Measurements from ENCODE around the gene STX4. TPM values are rescaled to one million over a fixed set of nuclear protein-coding genes. Genes with fewer than 3 reads are reported as not detected.

STX4 gene
- total and polyA plus RNA-seq, 9 of the 15 experiments (the other 6 are each of a cell fraction or from before 2014, with no cell fraction given) = 3.2 to 48.0 (median 21.5) TPM

DNA sequence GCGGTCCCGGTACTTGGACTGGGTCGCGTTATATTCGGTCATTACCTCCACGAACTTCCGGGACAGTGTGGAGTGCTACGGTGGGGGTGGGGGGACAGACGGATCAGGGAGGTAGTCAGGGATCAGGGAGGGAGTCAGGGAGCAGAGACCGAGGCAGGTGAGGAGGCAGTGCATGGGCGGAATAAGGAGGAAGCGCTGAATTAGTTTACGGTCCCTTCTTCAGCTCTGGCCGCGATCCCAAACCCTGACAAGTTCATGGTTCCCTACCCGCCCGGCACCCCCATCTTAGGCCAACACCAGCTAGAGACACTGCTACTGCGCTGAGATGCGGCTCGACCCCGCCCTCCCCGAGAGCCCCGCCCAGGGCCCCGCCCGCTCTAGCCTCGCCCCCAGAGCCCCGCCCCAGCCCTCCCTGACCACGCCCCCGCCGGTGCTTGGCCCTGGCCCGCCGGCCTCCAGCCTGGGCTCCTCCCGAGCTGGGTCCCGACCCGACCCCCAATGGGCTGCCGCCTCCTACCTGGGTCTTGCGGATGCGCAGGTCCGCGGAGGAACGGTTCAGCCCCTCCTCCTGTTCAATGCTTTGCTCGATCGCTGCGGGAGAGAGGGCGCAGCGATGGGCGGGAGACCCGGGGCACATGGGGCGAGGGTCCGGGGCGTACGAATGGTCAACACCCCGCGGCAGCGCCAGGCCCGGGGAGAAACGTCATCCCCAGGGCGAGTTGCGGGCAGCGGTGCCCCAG is 36.2 kb upstream of the STX4 start (continued):
- TF ChIP-seq, protein P1, sequence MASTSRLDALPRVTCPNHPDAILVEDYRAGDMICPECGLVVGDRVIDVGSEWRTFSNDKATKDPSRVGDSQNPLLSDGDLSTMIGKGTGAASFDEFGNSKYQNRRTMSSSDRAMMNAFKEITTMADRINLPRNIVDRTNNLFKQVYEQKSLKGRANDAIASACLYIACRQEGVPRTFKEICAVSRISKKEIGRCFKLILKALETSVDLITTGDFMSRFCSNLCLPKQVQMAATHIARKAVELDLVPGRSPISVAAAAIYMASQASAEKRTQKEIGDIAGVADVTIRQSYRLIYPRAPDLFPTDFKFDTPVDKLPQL (IDR thresholded peaks at IDR 0.05; ENCODE audit: extremely low read depth, insufficient read length) = no peak
- TF ChIP-seq, protein P2, sequence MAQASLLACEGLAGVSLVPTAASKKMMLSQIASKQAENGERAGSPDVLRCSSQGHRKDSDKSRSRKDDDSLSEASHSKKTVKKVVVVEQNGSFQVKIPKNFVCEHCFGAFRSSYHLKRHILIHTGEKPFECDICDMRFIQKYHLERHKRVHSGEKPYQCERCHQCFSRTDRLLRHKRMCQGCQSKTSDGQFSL (CRISPR knock-in tag; IDR thresholded peaks at IDR 0.05) = peak; percentile 91
- TF ChIP-seq, protein P2 (tag; IDR thresholded peaks at IDR 0.05) = peak in 1 of 2 experiments; percentile 70; a peak in 1 of 4 replicates
- TF ChIP-seq EGR1 (conservative IDR thresholded peaks at IDR 0.05) (peak; percentile 4; the same call in 1 of the 2 replicates), MCM3 (IDR thresholded peaks at IDR 0.05) (no peak)
- TF ChIP-seq, protein P3, sequence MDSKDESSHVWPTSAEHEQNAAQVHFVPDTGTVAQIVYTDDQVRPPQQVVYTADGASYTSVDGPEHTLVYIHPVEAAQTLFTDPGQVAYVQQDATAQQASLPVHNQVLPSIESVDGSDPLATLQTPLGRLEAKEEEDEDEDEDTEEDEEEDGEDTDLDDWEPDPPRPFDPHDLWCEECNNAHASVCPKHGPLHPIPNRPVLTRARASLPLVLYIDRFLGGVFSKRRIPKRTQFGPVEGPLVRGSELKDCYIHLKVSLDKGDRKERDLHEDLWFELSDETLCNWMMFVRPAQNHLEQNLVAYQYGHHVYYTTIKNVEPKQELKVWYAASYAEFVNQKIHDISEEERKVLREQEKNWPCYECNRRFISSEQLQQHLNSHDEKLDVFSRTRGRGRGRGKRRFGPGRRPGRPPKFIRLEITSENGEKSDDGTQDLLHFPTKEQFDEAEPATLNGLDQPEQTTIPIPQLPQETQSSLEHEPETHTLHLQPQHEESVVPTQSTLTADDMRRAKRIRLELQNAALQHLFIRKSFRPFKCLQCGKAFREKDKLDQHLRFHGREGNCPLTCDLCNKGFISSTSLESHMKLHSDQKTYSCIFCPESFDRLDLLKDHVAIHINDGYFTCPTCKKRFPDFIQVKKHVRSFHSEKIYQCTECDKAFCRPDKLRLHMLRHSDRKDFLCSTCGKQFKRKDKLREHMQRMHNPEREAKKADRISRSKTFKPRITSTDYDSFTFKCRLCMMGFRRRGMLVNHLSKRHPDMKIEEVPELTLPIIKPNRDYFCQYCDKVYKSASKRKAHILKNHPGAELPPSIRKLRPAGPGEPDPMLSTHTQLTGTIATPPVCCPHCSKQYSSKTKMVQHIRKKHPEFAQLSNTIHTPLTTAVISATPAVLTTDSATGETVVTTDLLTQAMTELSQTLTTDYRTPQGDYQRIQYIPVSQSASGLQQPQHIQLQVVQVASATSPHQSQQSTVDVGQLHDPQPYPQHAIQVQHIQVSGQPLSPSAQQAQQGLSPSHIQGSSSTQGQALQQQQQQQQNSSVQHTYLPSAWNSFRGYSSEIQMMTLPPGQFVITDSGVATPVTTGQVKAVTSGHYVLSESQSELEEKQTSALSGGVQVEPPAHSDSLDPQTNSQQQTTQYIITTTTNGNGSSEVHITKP (IDR thresholded peaks at IDR 0.05; ENCODE audit: partially characterized antibody) = peak; percentile 91
- TF ChIP-seq, protein P4, sequence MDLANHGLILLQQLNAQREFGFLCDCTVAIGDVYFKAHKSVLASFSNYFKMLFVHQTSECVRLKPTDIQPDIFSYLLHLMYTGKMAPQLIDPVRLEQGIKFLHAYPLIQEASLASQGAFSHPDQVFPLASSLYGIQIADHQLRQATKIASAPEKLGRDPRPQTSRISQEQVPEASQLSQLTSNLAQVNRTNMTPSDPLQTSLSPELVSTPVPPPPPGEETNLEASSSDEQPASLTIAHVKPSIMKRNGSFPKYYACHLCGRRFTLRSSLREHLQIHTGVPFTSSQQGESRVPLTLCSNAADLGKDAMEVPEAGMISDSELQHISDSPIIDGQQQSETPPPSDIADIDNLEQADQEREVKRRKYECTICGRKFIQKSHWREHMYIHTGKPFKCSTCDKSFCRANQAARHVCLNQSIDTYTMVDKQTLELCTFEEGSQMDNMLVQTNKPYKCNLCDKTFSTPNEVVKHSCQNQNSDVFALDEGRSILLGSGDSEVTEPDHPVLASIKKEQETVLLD (IDR thresholded peaks at IDR 0.05) = peak; percentile 57; the same call in 1 of the 2 replicates
- TF ChIP-seq, protein P5, sequence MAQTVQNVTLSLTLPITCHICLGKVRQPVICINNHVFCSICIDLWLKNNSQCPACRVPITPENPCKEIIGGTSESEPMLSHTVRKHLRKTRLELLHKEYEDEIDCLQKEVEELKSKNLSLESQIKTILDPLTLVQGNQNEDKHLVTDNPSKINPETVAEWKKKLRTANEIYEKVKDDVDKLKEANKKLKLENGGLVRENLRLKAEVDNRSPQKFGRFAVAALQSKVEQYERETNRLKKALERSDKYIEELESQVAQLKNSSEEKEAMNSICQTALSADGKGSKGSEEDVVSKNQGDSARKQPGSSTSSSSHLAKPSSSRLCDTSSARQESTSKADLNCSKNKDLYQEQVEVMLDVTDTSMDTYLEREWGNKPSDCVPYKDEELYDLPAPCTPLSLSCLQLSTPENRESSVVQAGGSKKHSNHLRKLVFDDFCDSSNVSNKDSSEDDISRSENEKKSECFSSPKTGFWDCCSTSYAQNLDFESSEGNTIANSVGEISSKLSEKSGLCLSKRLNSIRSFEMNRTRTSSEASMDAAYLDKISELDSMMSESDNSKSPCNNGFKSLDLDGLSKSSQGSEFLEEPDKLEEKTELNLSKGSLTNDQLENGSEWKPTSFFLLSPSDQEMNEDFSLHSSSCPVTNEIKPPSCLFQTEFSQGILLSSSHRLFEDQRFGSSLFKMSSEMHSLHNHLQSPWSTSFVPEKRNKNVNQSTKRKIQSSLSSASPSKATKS (CRISPR knock-in tag; IDR thresholded peaks at IDR 0.05) = no peak

Data from K562 (cell line).